Thyroid gland (tissue), 4 donors: ENCODE data around the gene ADAMTS4.

Source experiments
- POLR2A ChIP-seq, 2 donors: fragments of 450-650 bp; IDR thresholded peaks; one replicate each; pipeline ENCODE4 v1.6.1; 2017; ENCODE audit warnings: antibody characterized with exemption in 2 of 2, mild to moderate bottlenecking in 2 of 2, moderate library complexity in 1 of 2
- TF ChIP-seq, protein P1 (sequence below), 6 experiments: fragments of 200-600 bp in 3 of 6; fragments of 450-650 bp in 3 of 6; sonication (generic) in 3 of 6; IDR thresholded peaks; one replicate each; pipeline ENCODE4 v1.5.1; 2016 to 2019; ENCODE audit warnings: antibody characterized with exemption in 6 of 6, mild to moderate bottlenecking in 2 of 6, inconsistent platforms in 1 of 6, moderate library complexity in 1 of 6

DNA sequence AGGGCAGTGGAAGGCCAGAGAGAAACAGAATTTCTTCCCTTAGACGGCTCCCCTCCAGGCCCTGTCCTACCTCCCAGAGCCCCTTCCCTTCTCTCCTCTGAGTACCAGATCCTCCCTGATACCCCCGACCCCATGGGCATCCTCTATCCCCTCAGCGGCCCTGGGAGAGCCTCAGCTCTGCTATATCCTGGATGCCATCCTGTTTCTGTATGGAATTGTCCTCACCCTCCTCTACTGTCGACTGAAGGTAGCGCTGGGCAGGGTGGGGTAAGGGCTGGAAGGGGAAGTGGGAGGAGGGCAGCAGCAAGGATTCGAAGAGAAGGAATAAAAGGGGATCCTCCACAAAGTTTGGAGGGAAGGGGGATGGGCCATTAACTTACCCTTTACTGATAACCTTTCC is 19.0 kb upstream of the ADAMTS4 start:
- TF ChIP-seq, protein P1, sequence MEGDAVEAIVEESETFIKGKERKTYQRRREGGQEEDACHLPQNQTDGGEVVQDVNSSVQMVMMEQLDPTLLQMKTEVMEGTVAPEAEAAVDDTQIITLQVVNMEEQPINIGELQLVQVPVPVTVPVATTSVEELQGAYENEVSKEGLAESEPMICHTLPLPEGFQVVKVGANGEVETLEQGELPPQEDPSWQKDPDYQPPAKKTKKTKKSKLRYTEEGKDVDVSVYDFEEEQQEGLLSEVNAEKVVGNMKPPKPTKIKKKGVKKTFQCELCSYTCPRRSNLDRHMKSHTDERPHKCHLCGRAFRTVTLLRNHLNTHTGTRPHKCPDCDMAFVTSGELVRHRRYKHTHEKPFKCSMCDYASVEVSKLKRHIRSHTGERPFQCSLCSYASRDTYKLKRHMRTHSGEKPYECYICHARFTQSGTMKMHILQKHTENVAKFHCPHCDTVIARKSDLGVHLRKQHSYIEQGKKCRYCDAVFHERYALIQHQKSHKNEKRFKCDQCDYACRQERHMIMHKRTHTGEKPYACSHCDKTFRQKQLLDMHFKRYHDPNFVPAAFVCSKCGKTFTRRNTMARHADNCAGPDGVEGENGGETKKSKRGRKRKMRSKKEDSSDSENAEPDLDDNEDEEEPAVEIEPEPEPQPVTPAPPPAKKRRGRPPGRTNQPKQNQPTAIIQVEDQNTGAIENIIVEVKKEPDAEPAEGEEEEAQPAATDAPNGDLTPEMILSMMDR (IDR thresholded peaks at IDR 0.05), result no peak
- no peak for TF ChIP-seq POLR2A (IDR thresholded peaks at IDR 0.05)
